Ishikawa (cell line): Measurements from ENCODE around the gene MYOZ2.

Source experiments
- CEBPB ChIP-seq: IDR thresholded peaks from 2 replicates; pipeline ENCODE4 v1.6.1; 2012
- CREB1 ChIP-seq: IDR thresholded peaks from 2 replicates; pipeline ENCODE4 v1.6.1; 2012; ENCODE audit warnings: low read depth
- EGR1 ChIP-seq: IDR thresholded peaks from 2 replicates; pipeline ENCODE4 v1.6.1; 2012
- EP300 ChIP-seq: IDR thresholded peaks from 2 replicates; pipeline ENCODE4 v1.6.1; 2012; ENCODE audit warnings: borderline replicate concordance
- FOXM1 ChIP-seq: IDR thresholded peaks from 2 replicates; pipeline ENCODE4 v1.6.1; 2012; ENCODE audit warnings: low read depth, borderline replicate concordance
- MAX ChIP-seq: IDR thresholded peaks from 2 replicates; pipeline ENCODE4 v1.6.1; 2012
- NFIC ChIP-seq: IDR thresholded peaks from 2 replicates; pipeline ENCODE4 v1.6.1; 2012
- RAD21 ChIP-seq: IDR thresholded peaks from 2 replicates; pipeline ENCODE4 v1.6.1; 2012; ENCODE audit warnings: low read depth
- REST ChIP-seq: IDR thresholded peaks from 2 replicates; pipeline ENCODE4 v1.6.1; 2012; ENCODE audit warnings: low read depth, mild to moderate bottlenecking
- TAF1 ChIP-seq: IDR thresholded peaks from 2 replicates; pipeline ENCODE4 v1.6.1; 2012; ENCODE audit warnings: low read depth, mild to moderate bottlenecking
- TCF12 ChIP-seq: IDR thresholded peaks from 2 replicates; pipeline ENCODE4 v1.6.1; 2012; ENCODE audit warnings: low read depth
- TEAD4 ChIP-seq: IDR thresholded peaks from 2 replicates; pipeline ENCODE4 v1.6.1; 2012
- USF1 ChIP-seq: IDR thresholded peaks from 2 replicates; pipeline ENCODE4 v1.6.1; 2012
- YY1 ChIP-seq: IDR thresholded peaks from 2 replicates; pipeline ENCODE4 v1.6.1; 2012; ENCODE audit warnings: low read depth
- ZBTB7A ChIP-seq: IDR thresholded peaks from 2 replicates; pipeline ENCODE4 v1.6.1; 2012; ENCODE audit warnings: low read depth

The MYOZ2 gene

DNA sequence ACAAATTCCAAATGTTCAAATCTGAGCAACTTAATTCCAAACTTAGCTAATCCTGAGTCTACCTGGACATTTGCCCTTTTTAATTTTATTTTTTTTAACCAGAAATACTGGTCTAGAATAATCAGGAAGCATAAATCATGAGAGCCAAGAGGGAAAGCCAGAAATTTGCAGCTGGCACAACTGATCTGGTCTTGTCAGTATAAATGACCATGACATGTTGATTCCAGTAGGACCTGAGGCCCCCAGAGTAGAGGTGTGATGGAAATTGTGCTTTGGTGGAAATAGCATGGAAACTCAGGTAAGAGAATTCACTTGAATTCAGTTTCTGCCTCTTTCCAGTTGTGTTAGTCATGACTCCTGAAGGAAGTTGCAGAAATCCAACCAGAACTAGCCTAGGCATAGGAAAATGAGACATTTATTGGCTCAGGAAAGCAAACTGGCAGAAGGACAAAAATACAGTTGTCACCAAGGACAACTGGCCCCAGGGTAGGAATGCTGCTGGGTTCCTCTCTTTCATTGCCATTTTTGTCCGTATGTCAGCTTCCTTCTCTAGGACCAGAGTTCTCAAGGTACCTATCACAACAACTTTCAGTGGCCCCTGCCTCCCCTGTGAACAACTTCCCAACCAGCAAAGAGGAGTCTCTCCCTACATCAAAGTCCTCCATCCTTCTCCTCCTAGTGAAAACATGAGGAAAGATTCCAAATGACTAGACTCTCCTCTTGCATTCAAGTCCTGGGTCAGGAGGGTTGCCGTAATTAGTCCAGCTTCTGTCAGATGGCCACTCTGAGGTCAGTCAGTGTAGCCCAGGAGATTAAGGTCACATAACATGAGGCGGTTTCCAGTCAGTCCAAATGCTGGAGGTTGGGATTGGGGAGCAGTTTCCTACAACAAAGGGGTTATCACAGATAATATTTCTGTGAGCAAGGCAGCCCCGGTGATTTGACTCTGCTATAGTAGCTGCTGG lies 29.3 kb upstream of the MYOZ2 start:
- no peak for TF ChIP-seq TCF12
- TF ChIP-seq EGR1: no peak
- TF ChIP-seq NFIC: no peak
- TF ChIP-seq TAF1: no peak
- no peak for TF ChIP-seq REST
- TF ChIP-seq CREB1: no peak
- TF ChIP-seq FOXM1: no peak
- TF ChIP-seq EP300: no peak
- no peak for TF ChIP-seq CEBPB
- no peak for TF ChIP-seq MAX
- no peak for TF ChIP-seq RAD21
- TF ChIP-seq ZBTB7A: no peak
- no peak for TF ChIP-seq USF1
- TF ChIP-seq TEAD4: no peak
- TF ChIP-seq YY1: no peak

DNA sequence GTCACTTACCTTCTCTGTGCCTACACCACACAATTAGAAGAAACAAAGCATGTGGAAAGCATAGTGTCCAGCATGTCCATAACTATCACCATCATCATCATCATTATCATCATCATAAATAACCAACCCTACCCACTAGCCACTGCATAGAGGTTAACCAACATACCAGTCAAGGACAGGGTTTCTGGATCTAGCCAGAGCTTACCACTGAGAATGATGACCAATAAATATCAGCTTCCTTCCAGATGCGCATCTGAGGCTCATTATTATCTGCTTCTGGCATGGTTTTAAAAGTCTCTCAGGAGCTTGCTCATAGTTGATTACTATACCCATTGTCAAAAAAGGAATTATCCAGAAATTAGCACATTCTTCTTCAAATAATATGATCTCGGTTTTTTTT lies 25.5 kb upstream of the MYOZ2 start:
- TF ChIP-seq TEAD4: no peak
- no peak for TF ChIP-seq TCF12
- no peak for TF ChIP-seq FOXM1
- no peak for TF ChIP-seq NFIC
- no peak for TF ChIP-seq MAX
- no peak for TF ChIP-seq YY1
- no peak for TF ChIP-seq CEBPB
- no peak for TF ChIP-seq ZBTB7A

DNA sequence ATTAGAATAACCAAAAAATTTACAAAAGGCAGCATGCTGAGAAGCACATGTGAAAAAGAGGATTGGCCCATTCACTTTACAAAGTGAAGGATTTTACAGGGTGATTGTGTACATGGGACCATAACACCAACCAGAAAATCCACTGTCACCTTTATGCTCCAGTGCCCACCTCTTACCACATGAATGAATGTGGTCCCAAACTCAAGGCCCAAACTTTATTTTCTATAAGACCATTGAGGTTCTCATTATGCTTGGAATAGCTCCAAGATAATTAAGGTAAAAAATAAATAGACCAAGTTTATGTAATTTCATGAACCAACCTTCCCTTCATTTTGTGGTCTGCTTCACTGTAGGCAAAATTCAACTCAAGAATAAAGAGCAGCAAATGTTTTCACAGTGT lies 24.3 kb upstream of the MYOZ2 start:
- TF ChIP-seq RAD21 (no peak), CEBPB (no peak), EP300 (no peak), REST (no peak), NFIC (no peak), USF1 (no peak), TEAD4 (no peak), MAX (no peak), CREB1 (no peak), YY1 (no peak), TCF12 (no peak), EGR1 (no peak)

GRCh38 chr4:119113033-119113655 lies 22.5 kb upstream of the MYOZ2 start:
- TF ChIP-seq CEBPB (no peak), EGR1 (no peak), REST (no peak), EP300 (no peak), MAX (no peak), YY1 (no peak), ZBTB7A (no peak)
